Lung (tissue), 12 donors: ENCODE measurements around the gene PTPRT. TPM values are rescaled to one million over a fixed set of nuclear protein-coding genes. Genes with fewer than 3 reads are reported as not detected.

Source experiments
- ATAC-seq: fragments of 200-7000 bp; cut with Tn5 transposase; one replicate; pipeline ENCODE4 v1.9.1; 2020; ENCODE audit warnings: moderate number of reproducible peaks; ENCODE audit not compliant: insufficient read depth, low FRiP score
- DNase-seq, 3 donors: peaks; one replicate each; pipeline ENCODE4 v3.0.0-alpha.2; 2013 to 2017
- H3K27ac ChIP-seq, 2 donors: one replicate each; pipeline ENCODE4 v1.5.1; 2013; ENCODE audit warnings: mild to moderate bottlenecking in 2 of 2, moderate library complexity in 2 of 2, control low read depth in 1 of 2, inconsistent platforms in 1 of 2, low read depth in 1 of 2, low read length in 1 of 2
- H3K27me3 ChIP-seq, 3 donors: one replicate each; pipeline ENCODE4 v1.5.1; 2013; ENCODE audit warnings: low read length in 2 of 3; ENCODE audit not compliant: control insufficient read depth in 3 of 3, insufficient read depth in 3 of 3
- H3K36me3 ChIP-seq, 4 donors: one replicate each; pipeline ENCODE4 v1.5.1; 2013; ENCODE audit warnings: low read length in 4 of 4, mild to moderate bottlenecking in 1 of 4, moderate library complexity in 1 of 4; ENCODE audit not compliant: control insufficient read depth in 4 of 4, insufficient read depth in 4 of 4
- H3K4me1 ChIP-seq, 5 donors: one replicate each; pipeline ENCODE4 v1.5.1; 2013; ENCODE audit warnings: low read length in 5 of 5, mild to moderate bottlenecking in 2 of 5, moderate library complexity in 1 of 5; ENCODE audit not compliant: control insufficient read depth in 5 of 5, insufficient read depth in 5 of 5
- H3K4me3 ChIP-seq: one replicate; pipeline ENCODE4 v1.5.1; 2013; ENCODE audit warnings: mild to moderate bottlenecking, control low read depth, moderate library complexity
- H3K9ac ChIP-seq, 2 donors: one replicate each; pipeline ENCODE4 v1.5.1; 2013; ENCODE audit warnings: low read length in 2 of 2, control low read depth in 1 of 2; ENCODE audit not compliant: insufficient read depth in 1 of 2
- H3K9me3 ChIP-seq, 4 donors: one replicate each; pipeline ENCODE4 v1.5.1; 2013; ENCODE audit warnings: low read length in 3 of 4, mild to moderate bottlenecking in 1 of 4, moderate library complexity in 1 of 4; ENCODE audit not compliant: control insufficient read depth in 4 of 4, insufficient read depth in 3 of 4
- CTCF ChIP-seq: IDR thresholded peaks from 2 replicates; pipeline ENCODE4 v1.5.1; 2012; ENCODE audit warnings: mild to moderate bottlenecking; ENCODE audit errors: control extremely low read depth, extremely low read depth
- WGBS, 2 donors: extraction: QIAGEN DNeasy Blood & Tissue Kit; methylation state at CpG; one replicate each; pipeline ENCODE4 v1.1.7; 2013; 5-methylcytosine and 5-hydroxymethylcytosine counted together
- polyA plus RNA-seq, 2 donors: library from polyadenylated mRNA; stranded (reverse); fragments of 200-250 nt; gene quantifications; one replicate each; pipeline ENCODE4 v1.2.1, GENCODE V29; 2013
- total RNA-seq, 2 donors: library from RNA; depleted of rRNA in 1 of 2; stranded (reverse); fragments of >200 nt in 1 of 2; gene quantifications; one replicate each; pipeline ENCODE4 v1.2.1, GENCODE V29; 2014 to 2021
- donor health status: control.
- donor health status: control.
- donor health status: Bipolar disorder and iron deficiency.
- donor health status: healthy.
- donor health status: DM: yes; HTN: yes; CAD: no.

PTPRT gene
- total and polyA plus RNA-seq, 4 donors, result 0.37 to 13.8 (median 6.1) TPM

- 50 to 60% methylated on average over 13 of the region's 13 CpGs for WGBS, 2 donors
- no peaks in the 10 kb centered on the region for H3K27me3 ChIP-seq
- H3K9me3 ChIP-seq, result peaks cover 0 to 2% (median 0%) of the 10 kb centered on the region in 4 donors
- no peak overlapping the region for H3K27ac ChIP-seq
- H3K4me1 ChIP-seq, result peaks cover 0 to 7% (median 0%) of the 10 kb centered on the region in 5 donors
- H3K36me3 ChIP-seq, result no peaks in the 10 kb centered on the region
- TF ChIP-seq CTCF, result no peak
- no peak for ATAC-seq
- no peak overlapping the region for H3K9ac ChIP-seq
- no peak overlapping the region for H3K4me3 ChIP-seq
- DNase-seq, result peak in 2 of 3 donors; percentile 30 to 35
Measured at GRCh38 chr20:42604998-42605956, 584.4 kb downstream of the PTPRT start.

- no peak for TF ChIP-seq CTCF
- Histone ChIP-seq H3K9me3 (peaks cover 0 to 4% (median 0%) of the 10 kb centered on the region in 4 donors), H3K9ac (no peak overlapping the region), H3K4me3 (no peak overlapping the region), H3K36me3 (no peaks in the 10 kb centered on the region), H3K4me1 (peaks cover 0 to 7% (median 0%) of the 10 kb centered on the region in 5 donors), H3K27me3 (no peaks in the 10 kb centered on the region), H3K27ac (no peak overlapping the region)
- 64 to 75% methylated on average over 4 of the region's 4 CpGs for WGBS, 2 donors
- ATAC-seq (no peak), DNase-seq (no peak)
Measured at GRCh38 chr20:42603655-42604054, 586.1 kb downstream of the PTPRT start.

DNA sequence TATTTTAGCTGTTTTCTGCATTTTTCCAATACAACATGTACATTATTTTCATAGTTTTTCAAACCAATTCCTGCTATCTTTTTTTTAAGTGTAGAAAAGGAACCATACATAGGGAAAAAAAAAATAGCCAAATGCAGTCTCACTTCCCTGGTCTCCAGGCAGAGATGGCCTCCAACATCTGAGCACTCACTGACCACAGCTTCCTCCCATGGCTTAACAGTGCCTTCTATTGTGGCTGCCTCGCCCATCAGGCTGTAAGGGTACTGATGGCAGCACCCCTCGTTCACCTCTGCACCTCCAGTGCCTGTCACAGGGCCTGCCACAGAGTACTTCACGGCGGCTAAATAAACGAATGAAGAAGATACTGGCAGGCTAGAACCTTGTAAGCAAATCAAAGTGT lies 591.1 kb downstream of the PTPRT start:
- H3K9ac ChIP-seq, result no peak overlapping the region
- H3K4me1 ChIP-seq, result peaks cover 0 to 4% (median 0%) of the 10 kb centered on the region in 5 donors
- WGBS, 2 donors, result 50 to 51% methylated on average over 5 of the region's 5 CpGs
- H3K36me3 ChIP-seq, result no peaks in the 10 kb centered on the region
- DNase-seq (no peak), ATAC-seq (no peak)
- H3K27ac ChIP-seq, result no peak overlapping the region
- H3K27me3 ChIP-seq, result no peaks in the 10 kb centered on the region
- peaks cover 0 to 2% (median 0%) of the 10 kb centered on the region in 4 donors for H3K9me3 ChIP-seq
- H3K4me3 ChIP-seq, result no peak overlapping the region
- no peak for TF ChIP-seq CTCF
